B cell (primary cell): Measurements from ENCODE around the gene EGFR. TPM values are rescaled to one million over a fixed set of nuclear protein-coding genes. Genes with fewer than 3 reads are reported as not detected.

Experiments used
- ATAC-seq: fragments of 200-7000 bp; cut with Tn5 transposase; one replicate; pipeline ENCODE4 v1.10.0; 2021; ENCODE audit warnings: low read depth, mild to moderate bottlenecking, moderate number of reproducible peaks, moderate library complexity
- CTCF ChIA-PET: fragments of 350-600 bp; sonication (Branson Sonifier 250); formaldehyde crosslinking; loops from one replicate; lab custom pipeline; 2021; ENCODE audit warnings: antibody characterized with exemption, inconsistent platforms; lab: Charles Lee
- POLR2A ChIA-PET: fragments of 350-600 bp; sonication (Branson Sonifier 250); formaldehyde crosslinking; loops from one replicate; lab custom pipeline; 2021; ENCODE audit warnings: antibody characterized with exemption; lab: Charles Lee
- DNase-seq: peaks from one replicate; pipeline ENCODE4 v3.0.0; 2013
- H2AFZ ChIP-seq: 2 replicates; pipeline ENCODE4 v1.6.1; 2012; ENCODE audit warnings: mild to moderate bottlenecking, low read depth, low read length; ENCODE audit not compliant: insufficient read depth, poor library complexity, severe bottlenecking
- H3K27ac ChIP-seq, 2 donors: 1 replicate in 1 of 2; 2 replicates in 1 of 2; pipeline ENCODE4 v1.5.1; 2012 to 2013; ENCODE audit warnings: low read length in 2 of 2, mild to moderate bottlenecking in 2 of 2, moderate library complexity in 1 of 2
- H3K27me3 ChIP-seq, 4 experiments: fragments of 200-600 bp in 1 of 4; sonication (generic) in 1 of 4; replicated peaks in 1 of 4; 1 replicate in 2 of 4; 2 replicates in 2 of 4; pipeline versions ENCODE4 v1.6.1 to v1.7.0; 2013 to 2016; ENCODE audit warnings: low read length in 3 of 4, mild to moderate bottlenecking in 2 of 4, mixed read lengths in 1 of 4, moderate library complexity in 1 of 4; ENCODE audit not compliant: insufficient read depth in 4 of 4, control insufficient read depth in 3 of 4; ENCODE audit errors: control extremely low read depth in 1 of 4
- H3K36me3 ChIP-seq, 2 experiments: replicated peaks in 1 of 2; 1 replicate in 1 of 2; 2 replicates in 1 of 2; pipeline versions ENCODE4 v1.6.1 to v1.7.1; 2013; ENCODE audit warnings: low read length in 1 of 2; ENCODE audit not compliant: insufficient read depth in 2 of 2, control insufficient read depth in 1 of 2; ENCODE audit errors: control extremely low read depth in 1 of 2, extremely low read depth in 1 of 2
- H3K4me1 ChIP-seq, 2 donors: fragments of 200-600 bp in 1 of 2; sonication (generic) in 1 of 2; 1 replicate in 1 of 2; 2 replicates in 1 of 2; pipeline versions ENCODE4 v1.5.1 to v1.6.1; 2013 to 2017; ENCODE audit warnings: low read length in 2 of 2; ENCODE audit not compliant: control insufficient read depth in 2 of 2, insufficient read depth in 2 of 2
- H3K4me2 ChIP-seq: replicated peaks from 2 replicates; pipeline ENCODE3; 2012; ENCODE audit warnings: mild to moderate bottlenecking, low read depth, low read length; ENCODE audit not compliant: poor library complexity, severe bottlenecking
- H3K4me3 ChIP-seq, 5 experiments: fragments of 200-600 bp in 1 of 5; sonication (generic) in 1 of 5; 1 replicate in 3 of 5; 2 replicates in 2 of 5; pipeline versions ENCODE4 v1.5.1 to v1.7.0; 2011 to 2016; ENCODE audit warnings: low read length in 4 of 5, mild to moderate bottlenecking in 4 of 5, low read depth in 2 of 5, control low read depth in 1 of 5, moderate library complexity in 1 of 5; ENCODE audit not compliant: insufficient read depth in 1 of 5; ENCODE audit errors: control extremely low read depth in 1 of 5, extremely low read depth in 1 of 5
- H3K79me2 ChIP-seq: fragments of 200-600 bp; sonication (generic); one replicate; pipeline ENCODE4 v1.6.0; 2016; ENCODE audit warnings: low read length; ENCODE audit not compliant: control insufficient read depth, insufficient read depth
- H3K9ac ChIP-seq: fragments of 200-600 bp; sonication (generic); 2 replicates; pipeline ENCODE4 v1.6.1; 2017; ENCODE audit warnings: mild to moderate bottlenecking, low read length, moderate library complexity
- H3K9me3 ChIP-seq, 3 donors: one replicate each; pipeline versions ENCODE4 v1.6.1 to v1.7.1; 2013; ENCODE audit warnings: low read length in 2 of 3; ENCODE audit not compliant: control insufficient read depth in 2 of 3, insufficient read depth in 1 of 3; ENCODE audit errors: control extremely low read depth in 1 of 3
- H4K20me1 ChIP-seq: 2 replicates; pipeline ENCODE4 v1.6.0; 2012; ENCODE audit warnings: mild to moderate bottlenecking, low read length; ENCODE audit not compliant: insufficient read depth, control insufficient read depth, poor library complexity, severe bottlenecking
- H3K27ac Mint-ChIP-seq: one replicate; pipeline ENCODE4 v1.8.0; 2021; ENCODE audit warnings: mixed read lengths
- H3K27me3 Mint-ChIP-seq: one replicate; pipeline ENCODE4 v1.8.0; 2021; ENCODE audit warnings: mixed read lengths
- H3K4me1 Mint-ChIP-seq: one replicate; pipeline ENCODE4 v1.8.0; 2021; ENCODE audit warnings: mixed read lengths
- H3K4me3 Mint-ChIP-seq: one replicate; pipeline ENCODE4 v1.8.0; 2021; ENCODE audit warnings: mixed read lengths
- H3K9me3 Mint-ChIP-seq: one replicate; pipeline ENCODE4 v1.8.0; 2022; ENCODE audit warnings: mixed read lengths; ENCODE audit not compliant: insufficient read depth
- CTCF ChIP-seq: fragments of 200-600 bp; IDR thresholded peaks from one replicate; pipeline ENCODE4 v1.8.0; 2022; ENCODE audit warnings: antibody characterized with exemption, mild to moderate bottlenecking
- EZH2 ChIP-seq: IDR thresholded peaks from 2 replicates; pipeline ENCODE4 v1.6.1; 2012; ENCODE audit warnings: borderline replicate concordance, low read depth, mild to moderate bottlenecking, moderate library complexity, low read length; ENCODE audit not compliant: insufficient read depth, poor library complexity, severe bottlenecking
- WGBS: methylation state at CpG from one replicate; pipeline ENCODE4 v1.1.5; 2013; ENCODE audit warnings: missing lambda C conversion rate; ENCODE audit not compliant: insufficient coverage; 5-methylcytosine and 5-hydroxymethylcytosine counted together
- intact Hi-C: fragments of 100-400 bp; cut with micrococcal nuclease; formaldehyde crosslinking; loops from one replicate; pipeline ENCODE4 v1.10.0; 2022
- polyA plus RNA-seq: library from polyadenylated mRNA; depleted of rRNA; stranded (reverse); fragments of >200 nt; gene quantifications from 2 replicates; pipeline ENCODE4 v1.2.3, GENCODE V29; 2012
- total RNA-seq, 2 donors: library from RNA; stranded (reverse); fragments of 120-200 nt in 1 of 2; gene quantifications; 1 replicate in 1 of 2; 2 replicates in 1 of 2; pipeline versions ENCODE4 v1.2.3 to v1.2.4, GENCODE V29; 2013 to 2022

EGFR gene
- total and polyA plus RNA-seq, 2 donors (not counting 1 experiment from before 2014, with no cell fraction given): not detected

DNA sequence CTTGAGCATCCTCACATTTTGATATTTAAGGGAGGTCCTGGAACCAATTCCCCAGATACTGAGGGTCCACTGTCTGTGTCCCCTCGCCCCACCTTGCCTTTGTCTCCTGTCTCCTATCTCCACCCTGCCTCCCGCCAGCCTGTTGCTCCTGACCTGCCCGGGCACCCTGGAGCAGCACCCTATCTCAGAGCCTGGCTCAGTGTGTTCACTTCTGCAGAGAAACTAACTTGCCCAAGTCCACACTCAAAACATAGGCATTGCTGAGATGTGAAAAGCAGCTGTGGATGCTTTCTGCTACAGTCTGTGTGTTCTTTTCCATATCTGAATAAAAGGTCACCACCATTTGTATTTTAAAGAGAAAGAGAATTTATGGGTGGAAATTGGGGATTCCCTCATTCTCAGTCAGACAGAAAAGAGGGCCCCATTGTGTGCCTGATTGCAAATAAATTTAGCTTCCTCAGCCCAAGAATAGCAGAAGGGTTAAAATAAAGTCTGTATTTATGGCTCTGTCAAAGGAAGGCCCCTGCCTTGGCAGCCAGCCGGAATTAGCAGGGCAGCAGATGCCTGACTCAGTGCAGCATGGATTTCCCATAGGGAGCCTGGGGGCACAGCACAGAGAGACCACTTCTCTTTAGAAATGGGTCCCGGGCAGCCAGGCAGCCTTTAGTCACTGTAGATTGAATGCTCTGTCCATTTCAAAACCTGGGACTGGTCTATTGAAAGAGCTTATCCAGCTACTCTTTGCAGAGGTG lies 161.3 kb downstream of the EGFR start:
- Histone ChIP-seq H4K20me1 (no peaks in the 10 kb centered on the region), H3K27me3 (no peaks in the 10 kb centered on the region), H3K79me2 (no peaks in the 10 kb centered on the region), H3K4me3 (no peak overlapping the region), H3K36me3 (no peaks in the 10 kb centered on the region), H3K27ac (no peak overlapping the region), H2AFZ (no peak overlapping the region), H3K9me3 (no peaks in the 10 kb centered on the region), H3K4me1 (no peaks in the 10 kb centered on the region), H3K9ac (no peak overlapping the region), H3K4me2 (no peak overlapping the region)
- 70% methylated on average over 5 of the region's 5 CpGs for WGBS
- Mint-ChIP-seq H3K4me1 (no peaks in the 10 kb centered on the region), H3K27ac (no peak overlapping the region), H3K9me3 (no peaks in the 10 kb centered on the region), H3K4me3 (no peak overlapping the region), H3K27me3 (no peaks in the 10 kb centered on the region)
- intact Hi-C loops: no loop called here
- DNase-seq: no peak
- TF ChIP-seq CTCF (no peak), EZH2 (no peak)
- no peak for ATAC-seq
- POLR2A ChIA-PET: no interaction called here
- CTCF ChIA-PET: no interaction called here

GRCh38 chr7:55180963-55181542 lies 162.2 kb downstream of the EGFR start:
- no peak overlapping the region for H2AFZ ChIP-seq
- no peak for ATAC-seq
- no peak overlapping the region for H3K4me3 ChIP-seq
- Mint-ChIP-seq H3K27me3 (peaks cover 6% of the 10 kb centered on the region), H3K27ac (no peak overlapping the region), H3K4me3 (no peak overlapping the region), H3K9me3 (no peaks in the 10 kb centered on the region), H3K4me1 (no peaks in the 10 kb centered on the region)
- ChIA-PET CTCF (no interaction called here), POLR2A (no interaction called here)
- peaks cover 0 to 3% (median 0%) of the 10 kb centered on the region in 3 donors for H3K9me3 ChIP-seq
- intact Hi-C loops: no loop called here
- no peaks in the 10 kb centered on the region for H3K36me3 ChIP-seq
- H3K79me2 ChIP-seq: no peaks in the 10 kb centered on the region
- no peaks in the 10 kb centered on the region for H4K20me1 ChIP-seq
- TF ChIP-seq CTCF (no peak), EZH2 (no peak)
- H3K27ac ChIP-seq: no peak overlapping the region
- no peak overlapping the region for H3K4me2 ChIP-seq
- WGBS: 91% methylated on average over 17 of the region's 19 CpGs
- no peak overlapping the region for H3K9ac ChIP-seq
- H3K4me1 ChIP-seq: no peaks in the 10 kb centered on the region
- DNase-seq: no peak
- H3K27me3 ChIP-seq: no peaks in the 10 kb centered on the region
